Measurements from ENCODE around the gene NMD3. TPM values are rescaled to one million over a fixed set of nuclear protein-coding genes. Genes with fewer than 3 reads are reported as not detected.

Gene NMD3
- total RNA-seq, 1 experiment from 2014 or later: 56.3 TPM

GRCh38 chr3:161230621-161231171 lies 9.6 kb downstream of the NMD3 start (continued):
- TF ChIP-seq, protein P1, sequence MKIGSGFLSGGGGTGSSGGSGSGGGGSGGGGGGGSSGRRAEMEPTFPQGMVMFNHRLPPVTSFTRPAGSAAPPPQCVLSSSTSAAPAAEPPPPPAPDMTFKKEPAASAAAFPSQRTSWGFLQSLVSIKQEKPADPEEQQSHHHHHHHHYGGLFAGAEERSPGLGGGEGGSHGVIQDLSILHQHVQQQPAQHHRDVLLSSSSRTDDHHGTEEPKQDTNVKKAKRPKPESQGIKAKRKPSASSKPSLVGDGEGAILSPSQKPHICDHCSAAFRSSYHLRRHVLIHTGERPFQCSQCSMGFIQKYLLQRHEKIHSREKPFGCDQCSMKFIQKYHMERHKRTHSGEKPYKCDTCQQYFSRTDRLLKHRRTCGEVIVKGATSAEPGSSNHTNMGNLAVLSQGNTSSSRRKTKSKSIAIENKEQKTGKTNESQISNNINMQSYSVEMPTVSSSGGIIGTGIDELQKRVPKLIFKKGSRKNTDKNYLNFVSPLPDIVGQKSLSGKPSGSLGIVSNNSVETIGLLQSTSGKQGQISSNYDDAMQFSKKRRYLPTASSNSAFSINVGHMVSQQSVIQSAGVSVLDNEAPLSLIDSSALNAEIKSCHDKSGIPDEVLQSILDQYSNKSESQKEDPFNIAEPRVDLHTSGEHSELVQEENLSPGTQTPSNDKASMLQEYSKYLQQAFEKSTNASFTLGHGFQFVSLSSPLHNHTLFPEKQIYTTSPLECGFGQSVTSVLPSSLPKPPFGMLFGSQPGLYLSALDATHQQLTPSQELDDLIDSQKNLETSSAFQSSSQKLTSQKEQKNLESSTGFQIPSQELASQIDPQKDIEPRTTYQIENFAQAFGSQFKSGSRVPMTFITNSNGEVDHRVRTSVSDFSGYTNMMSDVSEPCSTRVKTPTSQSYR (CRISPR knock-in tag; IDR thresholded peaks at IDR 0.05): no peak

GRCh38 chr3:161231861-161232260 lies 10.8 kb downstream of the NMD3 start:
- no peaks in the 10 kb centered on the region for H3K27me3 Mint-ChIP-seq (ENCODE audit: low read depth)
- H3K4me3 Mint-ChIP-seq: no peak overlapping the region
- ATAC-seq: no peak
- TF ChIP-seq KAT7 (CRISPR knock-in tag; IDR thresholded peaks at IDR 0.05; ENCODE audit: borderline replicate concordance): no peak
- no peaks in the 10 kb centered on the region for H3K9me3 Mint-ChIP-seq
- ChIA-PET CTCF (no interaction called here), POLR2A (no interaction called here)
- peaks cover 28% of the 10 kb centered on the region for H3K36me3 Mint-ChIP-seq
- H3K27ac Mint-ChIP-seq: no peak overlapping the region
- H3K4me1 Mint-ChIP-seq: no peaks in the 10 kb centered on the region
- DNase-seq (ENCODE audit: low spot score): no peak

DNA sequence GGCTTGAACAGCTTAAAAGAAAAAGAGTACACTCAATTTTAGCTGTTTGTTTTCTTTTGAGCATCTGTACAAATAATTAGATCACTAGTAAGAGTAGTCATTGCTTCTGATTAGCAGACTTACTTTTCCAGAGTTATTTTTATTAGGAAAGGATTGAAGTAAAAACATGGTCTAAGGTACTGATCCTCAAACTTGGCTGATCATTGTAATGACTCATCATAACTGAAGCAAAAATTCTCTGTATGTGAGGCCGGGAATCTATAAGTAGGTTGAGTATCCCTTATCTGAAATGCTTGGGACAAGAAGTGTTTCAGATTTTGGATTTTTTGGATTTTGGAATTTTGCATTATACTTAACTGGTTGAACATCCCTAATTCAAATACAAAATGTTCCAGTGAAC lies 12.4 kb downstream of the NMD3 start:
- POLR2A ChIA-PET: no interaction called here
- Mint-ChIP-seq H3K27ac (no peak overlapping the region), H3K4me1 (no peaks in the 10 kb centered on the region), H3K27me3 (ENCODE audit: low read depth) (no peaks in the 10 kb centered on the region), H3K4me3 (no peak overlapping the region), H3K9me3 (no peaks in the 10 kb centered on the region), H3K36me3 (peaks cover 36% of the 10 kb centered on the region)
- TF ChIP-seq GRHL2 (CRISPR knock-in tag; IDR thresholded peaks at IDR 0.05; ENCODE audit: insufficient replicate concordance, severe bottlenecking) (no peak), PREB (CRISPR knock-in tag; IDR thresholded peaks at IDR 0.05; ENCODE audit: borderline replicate concordance) (no peak), NFYB (CRISPR knock-in tag; conservative IDR thresholded peaks at IDR 0.05; ENCODE audit: low read depth) (no peak), ZNF423 (CRISPR knock-in tag; IDR thresholded peaks at IDR 0.05) (no peak), CREM (CRISPR knock-in tag; IDR thresholded peaks at IDR 0.05) (no peak), SP1 (CRISPR knock-in tag; conservative IDR thresholded peaks at IDR 0.05) (no peak), RORB (CRISPR knock-in tag; IDR thresholded peaks at IDR 0.05) (no peak), ZNF219 (CRISPR knock-in tag; IDR thresholded peaks at IDR 0.05; ENCODE audit: borderline replicate concordance) (no peak), NR1H2 (CRISPR knock-in tag; IDR thresholded peaks at IDR 0.05) (no peak), ARID4B (CRISPR knock-in tag; IDR thresholded peaks at IDR 0.05; ENCODE audit: borderline replicate concordance) (no peak), ZNF121 (CRISPR knock-in tag; IDR thresholded peaks at IDR 0.05) (no peak), GABPB1 (CRISPR knock-in tag; IDR thresholded peaks at IDR 0.05) (no peak)
- TF ChIP-seq, protein P2, sequence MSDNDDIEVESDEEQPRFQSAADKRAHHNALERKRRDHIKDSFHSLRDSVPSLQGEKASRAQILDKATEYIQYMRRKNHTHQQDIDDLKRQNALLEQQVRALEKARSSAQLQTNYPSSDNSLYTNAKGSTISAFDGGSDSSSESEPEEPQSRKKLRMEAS (CRISPR knock-in tag; IDR thresholded peaks at IDR 0.05): no peak
- DNase-seq (ENCODE audit: low spot score) (no peak), ATAC-seq (no peak)
- CTCF ChIA-PET: no interaction called here
